GM21717 (cell line): Measurements from ENCODE around the gene SIL1.

Experiments used
- ATAC-seq: cut with Tn5 transposase; IDR thresholded peaks from one replicate; pipeline ENCODE4 v1.9.1; 2021; ENCODE audit warnings: mild to moderate bottlenecking, moderate library complexity; ENCODE audit not compliant: unreplicated experiment

SIL1 gene

GRCh38 chr5:138985683-138986082 is 212.5 kb downstream of the SIL1 start:
- no peak for ATAC-seq

GRCh38 chr5:138985256-138985655 is 212.9 kb downstream of the SIL1 start:
- ATAC-seq: no peak

DNA sequence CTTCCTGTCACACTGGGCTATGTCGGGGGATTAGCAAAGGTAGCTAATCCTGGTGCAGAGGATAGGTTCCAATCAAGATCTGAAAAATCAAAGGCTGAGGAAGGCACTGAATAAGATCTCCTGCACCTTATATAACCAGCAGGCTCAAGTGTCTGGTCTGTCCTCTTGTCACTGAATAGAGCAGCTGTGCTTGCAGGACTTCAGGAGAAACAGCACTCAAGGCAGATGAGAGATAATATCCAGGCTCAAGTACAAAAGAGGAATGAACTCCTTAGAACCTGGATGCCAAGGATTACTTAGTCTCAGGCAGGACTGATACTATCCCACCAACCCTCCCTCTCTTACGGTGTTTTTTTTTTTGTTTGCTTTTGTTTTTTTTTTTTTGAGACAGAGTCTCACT is 214.2 kb downstream of the SIL1 start:
- no peak for ATAC-seq

GRCh38 chr5:138981586-138981985 is 216.6 kb downstream of the SIL1 start:
- ATAC-seq: no peak

- ATAC-seq: no peak
These were observed 217.0 kb downstream of the SIL1 start for GRCh38 chr5:138981131-138981530.

DNA sequence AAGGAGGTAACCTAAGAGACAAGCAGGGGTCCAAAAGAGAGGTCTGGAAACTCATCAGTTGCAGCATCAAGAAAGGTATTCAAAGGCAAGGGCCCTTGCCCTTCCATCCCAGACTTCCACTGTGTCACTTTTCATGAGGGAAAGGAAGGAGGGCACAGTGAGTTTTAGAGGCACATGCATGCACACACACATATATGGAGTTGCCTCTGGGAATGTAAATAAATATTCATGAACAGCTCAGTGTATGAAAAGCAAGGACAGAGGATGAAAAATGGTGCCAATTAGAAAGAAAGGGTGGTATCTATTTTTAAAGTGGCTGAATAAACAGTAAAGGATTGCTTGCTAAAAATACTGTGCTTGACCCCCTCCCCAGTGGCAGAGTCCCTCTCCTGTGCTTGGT is 217.7 kb downstream of the SIL1 start:
- ATAC-seq: no peak

DNA sequence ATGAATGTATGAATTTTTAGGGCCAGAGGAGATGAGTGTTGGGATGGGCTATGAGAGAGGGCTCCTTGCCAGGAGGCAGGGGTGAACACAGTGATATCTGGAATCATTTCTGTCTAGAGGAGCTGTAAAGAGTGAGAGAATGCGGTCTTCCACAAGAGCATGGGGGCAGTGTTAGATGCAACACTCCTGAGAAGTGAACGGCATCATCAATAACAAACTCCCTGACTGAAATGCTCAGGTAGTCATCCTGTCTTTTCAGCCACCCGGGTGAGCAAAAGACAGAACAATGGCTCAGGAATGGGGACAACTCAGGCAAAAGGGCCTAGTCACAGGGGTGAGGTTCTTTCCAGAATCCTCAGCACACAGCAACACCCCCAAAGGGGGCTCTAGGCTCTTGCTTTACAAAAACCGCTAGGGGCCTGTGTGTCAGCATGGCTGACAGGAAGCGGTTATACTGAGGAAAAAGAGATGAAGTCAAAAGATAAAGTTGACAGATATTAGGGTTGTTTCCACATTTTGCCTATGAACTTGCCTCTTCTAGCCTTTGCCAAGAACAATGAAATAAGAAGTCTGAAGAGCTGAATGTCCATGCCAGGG is 218.4 kb downstream of the SIL1 start:
- ATAC-seq: no peak

GRCh38 chr5:138978581-138978980 is 219.6 kb downstream of the SIL1 start:
- ATAC-seq: no peak

DNA sequence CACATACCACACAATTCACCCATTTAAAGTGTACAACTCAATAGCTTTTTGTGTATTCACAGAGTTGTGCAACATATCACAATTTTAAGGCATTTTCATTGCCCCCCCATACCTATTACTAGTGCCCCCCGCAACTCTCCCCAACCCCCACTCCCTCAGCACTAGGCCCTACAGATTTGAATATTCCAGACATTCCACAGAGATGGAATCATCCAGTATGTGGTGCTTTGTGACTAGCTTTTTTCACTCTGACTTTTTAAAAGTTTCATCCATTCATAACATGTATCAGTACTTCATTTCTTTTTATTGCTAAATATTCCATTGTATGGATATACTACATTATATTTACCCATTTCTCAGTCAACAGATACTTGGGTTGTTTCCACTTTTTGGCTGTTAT is 220.1 kb downstream of the SIL1 start:
- ATAC-seq: no peak

DNA sequence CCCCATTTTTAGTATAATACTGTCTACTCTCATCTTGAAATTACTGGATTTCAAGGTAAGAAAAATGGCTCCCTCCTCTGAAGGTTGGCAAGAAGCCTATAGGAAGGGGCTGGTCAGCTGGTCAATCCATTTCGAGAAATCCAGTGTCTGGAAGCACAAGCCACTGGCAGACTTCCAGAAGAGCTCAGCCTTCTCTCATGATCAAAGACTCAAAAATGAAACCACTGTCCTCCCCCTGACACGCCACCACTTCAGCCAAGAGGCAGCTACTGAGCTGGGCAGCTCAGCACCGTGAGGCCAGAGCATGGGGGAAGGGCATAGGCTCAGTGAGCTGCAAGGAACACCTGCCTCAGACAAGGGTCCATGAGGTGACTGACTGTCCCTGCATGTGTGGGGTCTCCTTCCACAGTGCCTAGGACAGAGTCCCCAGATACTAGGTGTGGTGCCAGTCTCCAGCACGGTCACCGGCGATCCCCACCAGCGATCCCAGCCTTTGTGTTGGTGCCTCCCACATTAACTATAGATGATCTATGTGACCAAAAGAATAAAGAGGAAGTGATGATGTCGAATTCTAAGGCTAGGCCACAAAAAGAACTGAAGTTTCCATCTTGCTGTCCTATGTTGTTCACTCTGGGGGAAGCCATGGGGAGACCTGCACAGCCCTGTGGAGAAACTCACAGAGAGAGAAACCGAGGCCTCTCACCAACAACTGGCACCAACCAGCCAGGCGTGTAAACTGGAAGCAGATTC is 222.9 kb downstream of the SIL1 start:
- no peak for ATAC-seq

- ATAC-seq: no peak
These were observed 223.7 kb downstream of the SIL1 start for GRCh38 chr5:138974227-138975063.

GRCh38 chr5:138972836-138973235 is 225.3 kb downstream of the SIL1 start:
- no peak for ATAC-seq

GRCh38 chr5:138972230-138972629 is 225.9 kb downstream of the SIL1 start:
- ATAC-seq: no peak

DNA sequence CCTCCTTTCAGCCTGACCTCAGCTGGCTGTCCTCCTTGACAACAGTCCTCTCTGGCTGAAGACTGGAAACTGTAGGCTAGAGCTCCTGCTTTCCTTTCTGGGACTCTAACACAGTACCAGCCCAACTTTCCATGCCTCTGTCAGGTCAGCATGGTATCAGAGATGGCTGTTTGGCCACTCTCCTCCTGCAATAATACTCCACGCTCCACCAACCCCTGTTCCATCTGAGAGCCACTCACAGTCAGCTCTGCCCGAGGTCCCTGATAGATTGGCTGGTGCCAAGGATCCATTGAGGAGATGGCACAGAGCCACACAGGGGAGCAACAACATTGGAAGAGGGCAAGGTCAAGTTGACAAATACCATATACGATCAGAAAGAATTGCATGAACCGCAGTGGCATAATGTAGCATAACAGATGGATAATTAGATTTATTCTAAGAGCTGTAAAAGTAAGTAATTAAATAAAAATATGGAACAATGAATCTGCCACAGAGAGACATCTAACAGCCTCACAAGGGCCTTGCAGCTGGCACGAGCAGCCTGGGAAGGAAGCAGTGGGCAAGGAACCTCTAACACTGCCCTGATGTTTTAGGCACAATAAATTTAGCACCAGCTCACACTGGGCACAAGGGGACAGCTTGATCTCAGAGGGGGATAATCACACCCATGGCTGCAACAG is 228.7 kb downstream of the SIL1 start:
- no peak for ATAC-seq

DNA sequence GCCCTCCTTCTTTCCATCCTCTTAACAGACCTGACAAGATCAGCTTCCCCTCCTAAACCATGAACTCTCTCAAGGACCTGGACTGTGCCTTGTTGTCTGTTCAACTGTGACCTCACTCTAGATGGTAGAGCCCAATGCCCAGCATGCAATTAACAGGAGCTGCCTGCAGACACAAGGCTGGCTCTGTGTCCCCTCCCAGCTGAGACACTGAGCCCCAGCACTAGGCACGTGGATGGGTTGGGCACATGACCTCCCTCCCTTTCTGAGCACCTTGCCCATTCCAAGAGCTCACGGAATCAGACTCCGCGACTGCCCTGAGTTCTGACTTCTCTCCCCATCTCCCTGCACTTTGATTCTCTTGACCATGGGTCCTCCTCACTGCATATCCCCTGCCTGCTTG is 229.6 kb downstream of the SIL1 start:
- no peak for ATAC-seq

- ATAC-seq: no peak
These were observed 230.2 kb downstream of the SIL1 start for GRCh38 chr5:138967791-138968448.

DNA sequence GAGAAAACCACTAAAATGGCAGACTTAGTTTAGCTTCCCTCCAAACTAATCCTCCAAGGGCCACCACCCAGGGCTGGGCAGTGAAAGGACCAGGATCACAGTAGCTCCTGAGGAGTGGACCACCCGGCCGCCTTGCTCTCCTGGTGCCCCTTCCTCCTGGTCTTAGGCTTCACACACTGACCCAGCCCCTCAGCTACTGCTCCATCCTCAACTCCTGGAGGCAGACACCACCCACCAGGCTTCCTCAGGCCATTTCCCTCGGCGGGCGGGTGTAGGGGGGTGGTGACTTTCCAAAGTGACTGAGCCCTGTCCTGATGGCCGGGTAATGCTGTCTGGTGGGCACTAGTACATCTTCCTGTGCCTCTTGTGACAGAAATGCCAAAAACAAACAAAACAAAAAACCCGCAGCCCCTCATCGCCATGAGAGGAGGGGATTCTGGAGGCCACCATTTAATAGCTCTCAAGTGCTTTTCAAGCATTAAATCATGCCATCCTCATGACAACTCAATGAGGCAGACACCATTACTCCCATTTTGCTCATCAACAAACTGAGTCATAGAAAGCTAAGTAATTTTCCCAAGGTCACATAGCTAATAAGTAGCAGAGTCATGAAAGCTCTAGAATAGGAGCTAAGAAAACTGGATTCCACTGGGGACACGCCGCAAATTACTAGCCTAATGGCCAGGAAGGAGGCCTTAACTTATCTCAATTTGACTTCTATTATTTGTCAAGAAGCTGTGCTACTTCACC is 231.8 kb downstream of the SIL1 start:
- ATAC-seq: no peak

GRCh38 chr5:138965626-138966025 is 232.5 kb downstream of the SIL1 start:
- no peak for ATAC-seq

- ATAC-seq: no peak
These were observed 233.4 kb downstream of the SIL1 start for GRCh38 chr5:138964647-138965201.
